ENCODE measurements around the gene ZNF580. TPM values are rescaled to one million over a fixed set of nuclear protein-coding genes. Genes with fewer than 3 reads are reported as not detected.

The ZNF580 gene
- polyA plus RNA-seq, 1 donor (not counting 4 experiments of a cell fraction or from before 2014, with no cell fraction given), result 3.0 TPM

DNA sequence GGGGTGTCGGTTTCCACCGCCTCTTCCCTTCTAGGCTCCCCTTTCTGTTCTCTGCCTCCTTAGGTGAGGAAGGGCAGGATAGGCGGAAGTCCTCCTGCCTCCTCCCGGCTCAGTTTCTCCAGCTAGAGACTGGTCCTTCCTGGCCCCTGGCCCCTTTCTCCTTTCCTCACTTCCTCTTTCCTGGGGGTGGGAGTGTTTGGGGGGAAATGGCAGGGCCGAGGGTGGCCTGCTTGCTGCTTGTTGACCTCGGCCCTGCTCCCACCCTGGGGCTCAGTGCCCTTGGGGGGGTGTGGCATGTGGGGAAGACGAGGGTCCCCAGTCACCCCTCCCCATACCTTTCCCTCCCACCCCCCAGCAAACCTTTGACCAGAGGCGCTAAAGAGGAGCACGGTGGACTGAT is 19.0 kb downstream of the ZNF580 start:
- Histone ChIP-seq H3K27me3 (ENCODE audit: control insufficient read depth, extremely low read depth, insufficient read depth, low read length) (no peaks in the 10 kb centered on the region), H2AFZ (ENCODE audit: control insufficient read depth, low read length) (no peak overlapping the region), H4K20me1 (ENCODE audit: control insufficient read depth, extremely low read depth, insufficient read depth, low read length) (peaks cover 38% of the 10 kb centered on the region), H3K4me2 (ENCODE audit: control insufficient read depth, extremely low read depth, insufficient read depth, low read depth, low read length) (no peak overlapping the region), H3K4me1 (ENCODE audit: control insufficient read depth, extremely low read depth, insufficient read depth, low read length) (peaks cover 19% of the 10 kb centered on the region), H3K9me3 (ENCODE audit: control insufficient read depth, low read depth, low read length) (no peaks in the 10 kb centered on the region), H3K79me2 (ENCODE audit: control insufficient read depth, insufficient read depth, low read length) (peaks cover 96% of the 10 kb centered on the region), H3K9ac (ENCODE audit: control insufficient read depth, extremely low read depth, insufficient read depth, low read length) (no peak overlapping the region), H3K9me1 (ENCODE audit: control insufficient read depth, extremely low read depth, insufficient read depth, low read length) (no peaks in the 10 kb centered on the region), H3K27ac (ENCODE audit: control insufficient read depth, insufficient read depth, low read length) (no peak overlapping the region), H3K4me3 (ENCODE audit: control insufficient read depth in 2 of 3, extremely low read depth in 1 of 3, insufficient read depth in 2 of 3, low read depth in 1 of 3, low read length in 3 of 3) (no peak overlapping the region), H3K36me3 (ENCODE audit: control insufficient read depth in 2 of 2, extremely low read depth in 1 of 2, insufficient read depth in 2 of 2, low read length in 2 of 2) (peaks cover 46 to 58% of the 10 kb centered on the region in 2 experiments)
- DNase-seq (ENCODE audit: low read depth, low spot score) (no peak), FAIRE-seq (no peak)
- TF ChIP-seq EZH2 (IDR thresholded peaks at IDR 0.05; ENCODE audit: low read length) (no peak), CTCF (optimal IDR thresholded peaks at IDR 0.05 in 1 of 3, IDR thresholded peaks at IDR 0.05 in 1 of 3, conservative IDR thresholded peaks at IDR 0.05 in 1 of 3; ENCODE audit: extremely low read depth in 1 of 3, insufficient read depth in 2 of 3, low read length in 3 of 3) (no peak)
- dilution Hi-C loops (cut with MboI; ENCODE audit: extremely low pct_ligation_motif_present, low sequenced_read_pairs), result no loop called here

DNA sequence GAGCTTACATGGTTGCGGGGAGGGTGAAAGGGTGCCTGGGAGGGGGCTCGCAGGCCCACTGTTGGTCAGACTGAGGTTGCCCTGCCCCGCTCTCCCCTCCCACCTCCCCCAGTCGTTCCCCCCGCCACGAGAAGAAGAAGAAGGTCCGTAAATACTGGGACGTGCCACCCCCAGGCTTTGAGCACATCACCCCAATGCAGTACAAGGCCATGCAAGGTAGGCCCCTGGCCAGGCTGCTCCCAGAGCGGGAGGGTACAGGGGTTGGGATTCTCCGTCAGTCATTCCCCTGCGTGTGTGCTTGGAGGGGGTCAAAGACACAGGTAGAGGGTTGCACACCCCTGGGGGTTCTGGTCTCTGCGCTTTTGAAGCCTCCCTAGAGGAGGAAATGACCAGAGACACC is 19.6 kb downstream of the ZNF580 start:
- H3K79me2 ChIP-seq (ENCODE audit: control insufficient read depth, insufficient read depth, low read length), result peaks cover 95% of the 10 kb centered on the region
- FAIRE-seq, result no peak
- peaks cover 49 to 58% of the 10 kb centered on the region in 2 experiments for H3K36me3 ChIP-seq (ENCODE audit: control insufficient read depth in 2 of 2, extremely low read depth in 1 of 2, insufficient read depth in 2 of 2, low read length in 2 of 2)
- DNase-seq (ENCODE audit: low read depth, low spot score), result no peak
- H3K27me3 ChIP-seq (ENCODE audit: control insufficient read depth, extremely low read depth, insufficient read depth, low read length), result no peaks in the 10 kb centered on the region
- H3K27ac ChIP-seq (ENCODE audit: control insufficient read depth, insufficient read depth, low read length), result no peak overlapping the region
- TF ChIP-seq CTCF (optimal IDR thresholded peaks at IDR 0.05 in 1 of 3, IDR thresholded peaks at IDR 0.05 in 1 of 3, conservative IDR thresholded peaks at IDR 0.05 in 1 of 3; ENCODE audit: extremely low read depth in 1 of 3, insufficient read depth in 2 of 3, low read length in 3 of 3) (no peak), EZH2 (IDR thresholded peaks at IDR 0.05; ENCODE audit: low read length) (no peak)
- no peak overlapping the region for H3K4me3 ChIP-seq (ENCODE audit: control insufficient read depth in 2 of 3, extremely low read depth in 1 of 3, insufficient read depth in 2 of 3, low read depth in 1 of 3, low read length in 3 of 3)
- H3K9me1 ChIP-seq (ENCODE audit: control insufficient read depth, extremely low read depth, insufficient read depth, low read length), result no peaks in the 10 kb centered on the region
- H2AFZ ChIP-seq (ENCODE audit: control insufficient read depth, low read length), result no peak overlapping the region
- no peaks in the 10 kb centered on the region for H3K9me3 ChIP-seq (ENCODE audit: control insufficient read depth, low read depth, low read length)
- no peak overlapping the region for H3K9ac ChIP-seq (ENCODE audit: control insufficient read depth, extremely low read depth, insufficient read depth, low read length)
- H3K4me2 ChIP-seq (ENCODE audit: control insufficient read depth, extremely low read depth, insufficient read depth, low read depth, low read length), result no peak overlapping the region
- H4K20me1 ChIP-seq (ENCODE audit: control insufficient read depth, extremely low read depth, insufficient read depth, low read length), result peaks cover 38% of the 10 kb centered on the region
- dilution Hi-C loops (cut with MboI; ENCODE audit: extremely low pct_ligation_motif_present, low sequenced_read_pairs), result no loop called here
- H3K4me1 ChIP-seq (ENCODE audit: control insufficient read depth, extremely low read depth, insufficient read depth, low read length), result peaks cover 19% of the 10 kb centered on the region
